Measurements from ENCODE around the gene ABHD11. TPM values are rescaled to one million over a fixed set of nuclear protein-coding genes. Genes with fewer than 3 reads are reported as not detected.
"Not testable (repeated sequence)": the region's sequence is repeated elsewhere in the genome, so short reads cannot be mapped to it uniquely, and the experiment has no call there.

Gene ABHD11
- polyA plus RNA-seq, 3 donors from 2014 or later = 12.7 to 19.4 (median 16.5) TPM

DNA sequence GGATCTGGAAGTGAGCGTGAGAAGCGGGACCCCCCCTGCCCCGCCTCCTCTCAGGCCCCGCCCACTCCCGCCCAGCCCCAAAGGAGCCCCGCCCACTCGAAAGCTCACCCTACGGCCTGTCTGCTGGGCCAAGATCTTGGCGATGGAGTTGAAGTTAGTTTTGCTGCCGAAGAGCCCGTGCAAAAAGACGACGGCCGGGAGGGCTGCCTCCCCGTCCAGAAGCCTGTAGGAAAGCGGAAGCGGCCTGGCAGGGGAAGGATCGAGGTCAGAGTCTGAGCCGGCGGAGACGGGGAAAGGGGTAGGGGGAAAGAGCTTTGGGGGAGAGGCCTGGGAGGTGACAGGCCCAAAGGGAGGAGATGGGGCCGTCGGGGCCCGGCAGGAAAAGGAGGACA lies 386 bp downstream of the ABHD11 start:
- peak overlapping the region; percentile 87 to 92 (median 90) for H3K4me3 Mint-ChIP-seq
- no peaks in the 10 kb centered on the region for H3K9me3 Mint-ChIP-seq
- H3K27me3 Mint-ChIP-seq (ENCODE audit: low read depth in 3 of 3) = peaks cover 0 to 2% (median 1%) of the 10 kb centered on the region in 3 donors
- DNase-seq = peak; percentile 33 to 52 (median 50)
- no peaks in the 10 kb centered on the region for H3K36me3 Mint-ChIP-seq
- peaks cover 9 to 16% of the 10 kb centered on the region in 2 donors for H3K4me1 Mint-ChIP-seq
- H3K27ac Mint-ChIP-seq = peak overlapping the region; percentile 59 to 90 (median 76)

- Mint-ChIP-seq H3K4me3 (peak overlapping the region; percentile 87 to 92 (median 90)), H3K4me1 (peaks cover 9 to 16% of the 10 kb centered on the region in 2 donors), H3K36me3 (no peaks in the 10 kb centered on the region), H3K27ac (peak overlapping the region; percentile 59 to 90 (median 70)), H3K9me3 (no peaks in the 10 kb centered on the region), H3K27me3 (ENCODE audit: low read depth in 3 of 3) (peaks cover 0 to 2% (median 1%) of the 10 kb centered on the region in 3 donors)
- DNase-seq = no peak
Measured at GRCh38 chr7:73737491-73738219, 947 bp downstream of the ABHD11 start.

- Mint-ChIP-seq H3K4me3 (peak overlapping the region in 3 of 5 donors; percentile 57 to 92 (median 90)), H3K27ac (no peak overlapping the region), H3K36me3 (no peaks in the 10 kb centered on the region), H3K27me3 (ENCODE audit: low read depth in 3 of 3) (peaks cover 0 to 2% (median 1%) of the 10 kb centered on the region in 3 donors), H3K9me3 (no peaks in the 10 kb centered on the region), H3K4me1 (peaks cover 9 to 16% of the 10 kb centered on the region in 2 donors)
- DNase-seq = no peak
Measured at GRCh38 chr7:73736885-73737284, 1.7 kb downstream of the ABHD11 start.

GRCh38 chr7:73735528-73735905 lies 3.1 kb downstream of the ABHD11 start:
- no peaks in the 10 kb centered on the region for H3K36me3 Mint-ChIP-seq
- H3K9me3 Mint-ChIP-seq = no peaks in the 10 kb centered on the region
- DNase-seq = no peak
- no peak overlapping the region for H3K27ac Mint-ChIP-seq
- peaks cover 9 to 16% of the 10 kb centered on the region in 2 donors for H3K4me1 Mint-ChIP-seq
- H3K27me3 Mint-ChIP-seq (ENCODE audit: low read depth in 3 of 3) = peaks cover 1 to 4% (median 2%) of the 10 kb centered on the region in 3 donors
- peak overlapping the region in 1 of 5 donors; percentile 27 for H3K4me3 Mint-ChIP-seq

DNA sequence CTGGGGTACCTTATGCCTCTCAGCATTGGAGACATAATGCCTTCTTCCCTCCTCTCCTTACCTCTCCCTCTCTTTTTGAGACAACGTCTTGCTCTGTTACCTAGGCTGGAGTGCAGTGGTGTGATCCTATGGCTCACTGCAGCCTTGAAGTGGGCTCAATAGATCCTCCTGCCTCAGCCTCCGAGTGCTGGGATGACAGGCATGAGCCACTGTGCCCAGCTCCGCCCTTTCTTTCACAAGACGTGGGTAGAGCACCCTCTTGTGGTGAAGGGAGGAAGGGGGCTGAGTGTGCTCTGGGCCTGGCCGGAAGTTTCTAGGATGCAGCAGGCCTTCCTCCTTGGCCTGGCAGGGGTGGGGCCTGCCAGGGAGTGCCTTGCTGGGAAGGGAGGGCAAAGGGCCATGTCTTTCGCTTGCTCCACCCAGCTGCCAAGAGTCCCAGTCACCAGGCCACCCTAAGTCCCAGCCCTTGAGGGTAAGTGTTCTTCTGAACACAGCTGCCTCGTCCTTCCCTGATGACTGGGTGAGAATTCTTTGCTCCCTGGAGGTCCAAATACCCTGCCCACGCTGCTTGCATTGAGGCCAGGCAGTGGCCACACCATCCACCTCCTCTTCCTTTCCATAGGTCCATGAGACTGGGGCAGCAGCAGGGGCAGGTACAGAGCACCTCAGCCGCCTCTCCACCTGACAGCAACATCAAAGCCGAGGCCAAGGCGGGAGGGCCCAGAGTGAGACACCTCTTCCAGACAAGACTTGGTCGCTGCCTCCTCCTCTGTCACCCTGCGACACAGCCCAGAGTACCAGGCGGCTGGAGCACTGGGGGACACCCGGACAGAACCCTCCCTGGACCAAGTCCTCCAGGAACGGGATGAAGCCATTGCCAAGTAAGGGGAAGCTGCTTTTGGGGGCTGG lies 3.7 kb downstream of the ABHD11 start:
- Mint-ChIP-seq H3K27me3 (ENCODE audit: low read depth in 3 of 3) (peaks cover 1 to 6% (median 2%) of the 10 kb centered on the region in 3 donors), H3K27ac (peak overlapping the region; percentile 14 to 86 (median 82)), H3K36me3 (no peaks in the 10 kb centered on the region), H3K4me3 (peak overlapping the region in 1 of 5 donors; percentile 39), H3K4me1 (peaks cover 9 to 16% of the 10 kb centered on the region in 2 donors), H3K9me3 (no peaks in the 10 kb centered on the region)
- peak; percentile 75 to 85 (median 82) for DNase-seq

- DNase-seq = no peak
- Mint-ChIP-seq H3K36me3 (no peaks in the 10 kb centered on the region), H3K4me1 (peaks cover 7 to 9% of the 10 kb centered on the region in 2 donors), H3K27me3 (ENCODE audit: low read depth in 3 of 3) (peaks cover 4 to 11% (median 5%) of the 10 kb centered on the region in 3 donors), H3K27ac (no peak overlapping the region), H3K4me3 (no peak overlapping the region), H3K9me3 (no peaks in the 10 kb centered on the region)
Measured at GRCh38 chr7:73732397-73732796, 6.2 kb downstream of the ABHD11 start.

DNA sequence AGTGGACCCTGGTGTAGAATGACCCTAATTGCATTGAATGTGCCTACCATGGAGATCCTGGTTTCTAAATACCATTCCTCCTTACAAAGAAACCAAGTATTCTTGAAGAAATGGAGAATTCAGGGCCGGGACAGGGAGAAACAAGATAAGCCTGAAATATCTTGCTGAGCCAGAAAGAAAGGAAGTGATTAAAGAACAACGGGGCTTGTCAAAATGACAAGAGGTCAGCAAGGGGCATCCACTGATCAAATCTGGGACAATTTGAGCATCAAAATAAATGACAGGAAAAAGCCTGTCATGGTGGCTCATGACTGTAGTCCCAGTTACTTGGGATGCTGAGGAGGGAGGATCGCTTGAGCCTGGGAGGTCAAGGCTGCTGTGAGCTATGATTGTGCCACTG lies 8.1 kb downstream of the ABHD11 start:
- no peak overlapping the region for H3K4me3 Mint-ChIP-seq
- peaks cover 7 to 9% of the 10 kb centered on the region in 2 donors for H3K4me1 Mint-ChIP-seq
- no peaks in the 10 kb centered on the region for H3K36me3 Mint-ChIP-seq
- peaks cover 4 to 11% (median 5%) of the 10 kb centered on the region in 3 donors for H3K27me3 Mint-ChIP-seq (ENCODE audit: low read depth in 3 of 3)
- no peak for DNase-seq
- peak overlapping the region in 1 of 6 donors; percentile 60 for H3K27ac Mint-ChIP-seq
- H3K9me3 Mint-ChIP-seq = no peaks in the 10 kb centered on the region

DNA sequence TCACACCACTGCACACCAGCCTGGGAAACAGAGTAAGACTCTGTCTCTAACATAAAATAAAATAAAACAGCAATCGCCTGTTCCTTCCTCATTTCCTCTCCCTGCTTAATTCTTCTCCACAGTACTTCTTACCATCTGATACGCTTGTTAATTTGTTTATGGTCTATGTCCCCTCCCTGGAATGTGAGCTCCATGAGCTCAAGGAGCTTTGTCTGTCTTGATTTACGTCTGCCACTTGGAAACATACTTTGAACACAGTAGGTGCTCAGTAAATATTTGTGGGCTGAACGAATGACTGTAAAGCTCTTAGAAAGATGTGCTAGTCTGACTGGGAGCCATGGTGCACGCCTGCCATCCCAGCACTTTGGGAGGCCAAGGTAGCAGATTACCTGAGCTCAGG lies 10.1 kb downstream of the ABHD11 start:
- no peak overlapping the region for H3K27ac Mint-ChIP-seq
- H3K27me3 Mint-ChIP-seq (ENCODE audit: low read depth in 3 of 3) = peaks cover 3 to 13% (median 5%) of the 10 kb centered on the region in 3 donors
- H3K36me3 Mint-ChIP-seq = no peaks in the 10 kb centered on the region
- no peak overlapping the region for H3K4me3 Mint-ChIP-seq
- DNase-seq = no peak
- H3K9me3 Mint-ChIP-seq = no peaks in the 10 kb centered on the region
- H3K4me1 Mint-ChIP-seq = no peaks in the 10 kb centered on the region

- Mint-ChIP-seq H3K27ac (no peak overlapping the region), H3K4me1 (no peaks in the 10 kb centered on the region), H3K27me3 (ENCODE audit: low read depth in 3 of 3) (peaks cover 3 to 13% (median 5%) of the 10 kb centered on the region in 3 donors), H3K9me3 (no peaks in the 10 kb centered on the region), H3K4me3 (no peak overlapping the region), H3K36me3 (no peaks in the 10 kb centered on the region)
- DNase-seq = no peak
Measured at GRCh38 chr7:73727952-73728351, 10.7 kb downstream of the ABHD11 start.

DNA sequence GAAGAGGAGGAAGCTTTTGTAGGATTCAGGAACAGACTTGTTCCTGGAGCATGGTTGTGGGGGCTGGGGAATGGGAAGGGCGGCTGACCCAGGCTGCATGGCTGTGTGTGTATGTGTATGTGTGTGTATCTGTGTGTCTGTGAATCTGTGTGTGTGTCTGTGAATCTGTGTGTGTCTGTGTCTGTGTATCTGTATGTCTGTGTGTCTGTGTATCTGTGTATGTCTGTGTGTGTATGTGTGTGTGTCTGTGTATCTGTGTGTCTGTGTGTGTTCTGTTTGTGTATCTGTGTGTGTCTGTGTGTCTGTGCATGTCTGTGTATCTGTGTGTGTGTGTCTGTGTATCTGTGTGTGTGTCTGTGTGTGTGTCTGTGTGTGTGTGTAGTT lies 12.5 kb downstream of the ABHD11 start:
- no peak for DNase-seq
- H3K27me3 Mint-ChIP-seq (ENCODE audit: low read depth in 3 of 3) = peaks cover 4 to 13% (median 6%) of the 10 kb centered on the region in 3 donors
- no peaks in the 10 kb centered on the region for H3K9me3 Mint-ChIP-seq
- no peak overlapping the region for H3K4me3 Mint-ChIP-seq
- no peaks in the 10 kb centered on the region for H3K4me1 Mint-ChIP-seq
- no peak overlapping the region for H3K27ac Mint-ChIP-seq
- no peaks in the 10 kb centered on the region for H3K36me3 Mint-ChIP-seq

GRCh38 chr7:73723813-73724212 lies 14.8 kb downstream of the ABHD11 start:
- DNase-seq = no peak
- Mint-ChIP-seq H3K4me1 (peaks cover 5% of the 10 kb centered on the region in 2 donors), H3K9me3 (no peaks in the 10 kb centered on the region), H3K4me3 (no peak overlapping the region), H3K27ac (no peak overlapping the region), H3K36me3 (no peaks in the 10 kb centered on the region), H3K27me3 (ENCODE audit: low read depth in 3 of 3) (peaks cover 6 to 13% (median 9%) of the 10 kb centered on the region in 3 donors)

DNA sequence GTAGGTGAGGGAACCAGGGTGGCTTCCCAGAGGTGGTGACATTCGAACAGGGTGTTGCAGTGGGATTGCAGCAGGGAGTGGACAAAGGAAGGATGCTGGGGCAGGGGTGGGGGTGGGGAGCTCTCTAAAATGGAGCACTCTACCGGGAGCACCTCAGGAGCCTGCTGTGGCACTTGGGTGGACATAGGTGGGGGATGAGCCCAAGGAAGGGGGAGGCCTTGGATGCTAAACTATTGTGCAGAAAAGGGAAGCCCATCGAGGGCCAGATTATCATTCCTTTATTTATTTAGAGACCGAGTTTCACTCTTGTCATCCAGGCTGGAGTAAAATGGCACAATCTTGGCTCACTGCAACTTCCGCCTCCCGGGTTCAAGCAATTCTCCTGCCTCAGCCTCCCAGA lies 15.8 kb downstream of the ABHD11 start:
- no peaks in the 10 kb centered on the region for H3K9me3 Mint-ChIP-seq
- H3K36me3 Mint-ChIP-seq = no peaks in the 10 kb centered on the region

GRCh38 chr7:73722182-73722581 lies 16.4 kb downstream of the ABHD11 start:
- not testable (repeated sequence) for H3K9me3 Mint-ChIP-seq, DNase-seq, H3K36me3 Mint-ChIP-seq, H3K4me3 Mint-ChIP-seq
- Mint-ChIP-seq H3K27ac (peak overlapping the region in 1 of 6 donors; percentile 34), H3K4me1 (peaks cover 20% of the 10 kb centered on the region in 2 donors), H3K27me3 (ENCODE audit: low read depth in 3 of 3) (peaks cover 6 to 13% (median 7%) of the 10 kb centered on the region in 3 donors)

More for the DNA sequence above, 15.8 kb downstream of the ABHD11 start:
- Mint-ChIP-seq H3K4me1 (peaks cover 14% of the 10 kb centered on the region in 2 donors), H3K27ac (no peak overlapping the region), H3K27me3 (ENCODE audit: low read depth in 3 of 3) (peaks cover 7 to 13% (median 7%) of the 10 kb centered on the region in 3 donors), H3K4me3 (no peak overlapping the region)
- no peak for DNase-seq

GRCh38 chr7:73721377-73721817 lies 17.2 kb downstream of the ABHD11 start:
- DNase-seq = no peak
- Mint-ChIP-seq H3K27me3 (ENCODE audit: low read depth in 3 of 3) (peaks cover 6 to 13% (median 7%) of the 10 kb centered on the region in 3 donors), H3K4me1 (peaks cover 25 to 26% of the 10 kb centered on the region in 2 donors), H3K27ac (peak overlapping the region in 1 of 6 donors; percentile 62), H3K9me3 (no peaks in the 10 kb centered on the region), H3K36me3 (peaks cover 0 to 3% (median 0%) of the 10 kb centered on the region in 3 donors), H3K4me3 (peak overlapping the region; percentile 27 to 68 (median 61))
